A673 (cell line): ENCODE results near the gene TTC28.

ENCODE experiments used
- CTCF ChIP-seq: fragments of 300-800, 200-600 bp; sonication (generic); conservative IDR thresholded peaks from 2 replicates; pipeline ENCODE4 v1.5.1; 2017; ENCODE audit warnings: low read depth, mild to moderate bottlenecking, antibody characterized with exemption, low read length, moderate library complexity, mixed read lengths
- EZH2 ChIP-seq: fragments of 200-600 bp; sonication (generic); IDR thresholded peaks from 2 replicates; pipeline ENCODE4 v1.6.1; 2017; ENCODE audit warnings: borderline replicate concordance, low read depth, mild to moderate bottlenecking, mixed read lengths, antibody characterized with exemption, low read length; ENCODE audit not compliant: poor library complexity, severe bottlenecking

GRCh38 chr22:28223826-28224225, 455.8 kb downstream of the TTC28 start:
- TF ChIP-seq CTCF (no peak), EZH2 (no peak)
